IMR-90 (cell line): ENCODE results near the gene TSC22D4. TPM values are rescaled to one million over a fixed set of nuclear protein-coding genes. Genes with fewer than 3 reads are reported as not detected.

Source experiments
- ATAC-seq: fragments of 200-7000 bp; cut with Tn5 transposase; 2 replicates; pipeline ENCODE4 v1.9.1; 2020; ENCODE audit warnings: low read depth, mild to moderate bottlenecking, moderate library complexity
- BruUV-seq: library from RNA; stranded (reverse); fragments of 400-500 nt; replicated peaks from 2 replicates; lab custom pipeline; 2021; lab: Mats Ljungman, UMichigan
- CTCF ChIA-PET: fragments of 300-600 bp; formaldehyde crosslinking; extraction: SDS; loops from one replicate; lab custom pipeline; 2021; ENCODE audit warnings: antibody characterized with exemption; lab: Yijun Ruan, JAX
- POLR2A ChIA-PET: fragments of 300-600 bp; sonication (Branson Sonifier 250); formaldehyde crosslinking; loops from one replicate; lab custom pipeline; 2022; ENCODE audit warnings: antibody characterized with exemption; ENCODE audit not compliant: unreplicated experiment; lab: Charles Lee
- DNase-seq: peaks from one replicate; pipeline ENCODE4 v3.0.0; 2013
- H2AFZ ChIP-seq: replicated peaks from 2 replicates; pipeline ENCODE3; 2013; ENCODE audit warnings: low read length, mild to moderate bottlenecking; ENCODE audit not compliant: poor library complexity
- H2AK5ac ChIP-seq: 2 replicates; pipeline ENCODE4 v1.6.1; 2013; ENCODE audit warnings: low read depth, low read length, inconsistent platforms
- H2AK9ac ChIP-seq: replicated peaks from 2 replicates; pipeline ENCODE3; 2013; ENCODE audit warnings: mild to moderate bottlenecking, low read depth, low read length, moderate library complexity; ENCODE audit not compliant: poor library complexity
- H2BK120ac ChIP-seq: 2 replicates; pipeline ENCODE4 v1.6.1; 2013; ENCODE audit warnings: low read depth, low read length, inconsistent platforms
- H2BK15ac ChIP-seq: 3 replicates; pipeline ENCODE4 v1.6.1; 2013; ENCODE audit warnings: low read depth, low read length, inconsistent platforms
- H2BK20ac ChIP-seq: 2 replicates; pipeline ENCODE4 v1.6.1; 2013; ENCODE audit warnings: low read depth, mild to moderate bottlenecking, inconsistent platforms, low read length, moderate library complexity
- H2BK5ac ChIP-seq: 2 replicates; pipeline ENCODE4 v1.6.1; 2013; ENCODE audit warnings: mild to moderate bottlenecking, low read depth, low read length, inconsistent platforms; ENCODE audit not compliant: poor library complexity, severe bottlenecking
- H3K14ac ChIP-seq: replicated peaks from 2 replicates; pipeline ENCODE4 v1.6.1; 2013; ENCODE audit warnings: low read depth, low read length, inconsistent platforms
- H3K18ac ChIP-seq: 2 replicates; pipeline ENCODE4 v1.6.1; 2013; ENCODE audit warnings: low read depth, low read length, control low read depth
- H3K23ac ChIP-seq: 2 replicates; pipeline ENCODE4 v1.6.1; 2013; ENCODE audit warnings: low read depth, low read length, inconsistent platforms
- H3K27ac ChIP-seq: 2 replicates; pipeline ENCODE4 v1.5.1; 2013; ENCODE audit warnings: mild to moderate bottlenecking, control low read depth, low read length; ENCODE audit not compliant: insufficient read depth
- H3K27me3 ChIP-seq: 2 replicates; pipeline ENCODE4 v1.6.1; 2013; ENCODE audit warnings: low read length; ENCODE audit not compliant: control insufficient read depth, insufficient read depth
- H3K36me3 ChIP-seq: 2 replicates; pipeline ENCODE4 v1.6.1; 2013; ENCODE audit warnings: low read length, mixed read lengths; ENCODE audit not compliant: control insufficient read depth, insufficient read depth
- H3K4ac ChIP-seq: 2 replicates; pipeline ENCODE4 v1.6.1; 2013; ENCODE audit warnings: low read depth, low read length, inconsistent platforms
- H3K4me1 ChIP-seq: 2 replicates; pipeline ENCODE4 v1.6.1; 2013; ENCODE audit warnings: low read length, mixed read lengths; ENCODE audit not compliant: control insufficient read depth, insufficient read depth
- H3K4me2 ChIP-seq: 2 replicates; pipeline ENCODE4 v1.6.1; 2013; ENCODE audit warnings: low read depth, mild to moderate bottlenecking, control low read depth, low read length, moderate library complexity
- H3K4me3 ChIP-seq: 2 replicates; pipeline ENCODE4 v1.5.1; 2013; ENCODE audit warnings: low read depth, mild to moderate bottlenecking, control low read depth, low read length, moderate library complexity; ENCODE audit not compliant: insufficient read depth
- H3K56ac ChIP-seq: 2 replicates; pipeline ENCODE4 v1.6.1; 2013; ENCODE audit warnings: low read length, inconsistent platforms; ENCODE audit not compliant: insufficient read depth; ENCODE audit errors: extremely low read depth
- H3K79me1 ChIP-seq, 2 experiments: 2 replicates each; pipeline ENCODE4 v1.6.1; 2013; ENCODE audit warnings: low read length in 2 of 2, inconsistent platforms in 1 of 2, low read depth in 1 of 2
- H3K9ac ChIP-seq: 2 replicates; pipeline ENCODE4 v1.6.1; 2013; ENCODE audit warnings: low read depth, low read length, control low read depth
- H3K9me1 ChIP-seq: 2 replicates; pipeline ENCODE4 v1.6.1; 2013; ENCODE audit warnings: low read length, inconsistent platforms; ENCODE audit not compliant: insufficient read depth
- H3K9me3 ChIP-seq: 2 replicates; pipeline ENCODE4 v1.6.1; 2013; ENCODE audit warnings: low read length; ENCODE audit not compliant: control insufficient read depth, insufficient read depth
- H4K20me1 ChIP-seq: 2 replicates; pipeline ENCODE4 v1.6.1; 2013; ENCODE audit warnings: low read length, inconsistent platforms; ENCODE audit not compliant: insufficient read depth
- H4K5ac ChIP-seq: 2 replicates; pipeline ENCODE4 v1.6.1; 2013; ENCODE audit warnings: mild to moderate bottlenecking, low read depth, low read length, control low read depth
- H4K8ac ChIP-seq, 2 experiments: 2 replicates each; pipeline ENCODE4 v1.6.1; 2013; ENCODE audit warnings: low read depth in 2 of 2, low read length in 2 of 2, control low read depth in 1 of 2, inconsistent platforms in 1 of 2
- H4K91ac ChIP-seq: 2 replicates; pipeline ENCODE4 v1.6.1; 2013; ENCODE audit warnings: low read depth, low read length, inconsistent platforms; ENCODE audit not compliant: insufficient read depth
- BHLHE40 ChIP-seq: fragments of 150-350 bp; IDR thresholded peaks from 2 replicates; pipeline ENCODE4 v1.6.1; 2016; ENCODE audit warnings: mild to moderate bottlenecking, low read depth, low read length
- CEBPB ChIP-seq: IDR thresholded peaks from 2 replicates; pipeline ENCODE4 v1.6.1; 2012; ENCODE audit warnings: low read depth, low read length, improper control_type of control experiment
- CHD1 ChIP-seq: IDR thresholded peaks from 2 replicates; pipeline ENCODE4 v1.6.1; 2012; ENCODE audit warnings: low read depth, low read length, improper control_type of control experiment
- CTCF ChIP-seq: conservative IDR thresholded peaks from 2 replicates; pipeline ENCODE4 v1.5.1; 2012; ENCODE audit warnings: mild to moderate bottlenecking, low read depth, low read length, improper control_type of control experiment
- FOS ChIP-seq: fragments of 150-350 bp; IDR thresholded peaks from 2 replicates; pipeline ENCODE4 v1.6.1; 2016; ENCODE audit warnings: low read depth, low read length
- MAFK ChIP-seq: IDR thresholded peaks from 2 replicates; pipeline ENCODE4 v1.6.1; 2012; ENCODE audit warnings: low read depth, low read length, improper control_type of control experiment
- MAZ ChIP-seq: IDR thresholded peaks from 2 replicates; pipeline ENCODE4 v1.6.1; 2012; ENCODE audit warnings: low read depth, mild to moderate bottlenecking, low read length, improper control_type of control experiment, moderate library complexity, borderline replicate concordance
- MXI1 ChIP-seq: IDR thresholded peaks from 2 replicates; pipeline ENCODE4 v1.6.1; 2012; ENCODE audit warnings: low read depth, mild to moderate bottlenecking, low read length, moderate library complexity, borderline replicate concordance
- NFE2L2 ChIP-seq: fragments of 150-350 bp; IDR thresholded peaks from 2 replicates; pipeline ENCODE4 v1.6.1; 2016; ENCODE audit warnings: low read depth, mild to moderate bottlenecking, low read length
- POLR2A ChIP-seq: IDR thresholded peaks from 2 replicates; pipeline ENCODE4 v1.6.1; 2012; ENCODE audit warnings: mild to moderate bottlenecking, low read depth, low read length
- RAD21 ChIP-seq: IDR thresholded peaks from 2 replicates; pipeline ENCODE4 v1.6.1; 2012; ENCODE audit warnings: low read length, improper control_type of control experiment
- RCOR1 ChIP-seq: IDR thresholded peaks from 2 replicates; pipeline ENCODE4 v1.6.1; 2012; ENCODE audit warnings: mild to moderate bottlenecking, low read length, improper control_type of control experiment; ENCODE audit not compliant: insufficient replicate concordance
- RFX5 ChIP-seq: IDR thresholded peaks from 2 replicates; pipeline ENCODE4 v1.8.0; 2012; ENCODE audit warnings: low read depth, mild to moderate bottlenecking, low read length, moderate library complexity
- SMC3 ChIP-seq: fragments of 150-350 bp; IDR thresholded peaks from 2 replicates; pipeline ENCODE4 v1.6.1; 2016; ENCODE audit warnings: low read depth, mild to moderate bottlenecking, antibody characterized with exemption, low read length, moderate library complexity
- USF2 ChIP-seq: fragments of 150-350 bp; IDR thresholded peaks from 2 replicates; pipeline ENCODE4 v1.6.1; 2017; ENCODE audit warnings: mild to moderate bottlenecking, antibody characterized with exemption, low read length, low read depth
- WGBS, 2 experiments: methylation state at CpG; one replicate each; pipeline versions ENCODE4 v1.1.5 to v1.1.7; 2013; ENCODE audit warnings: missing lambda C conversion rate in 2 of 2; ENCODE audit not compliant: insufficient read length in 1 of 2; ENCODE audit errors: extremely low coverage in 2 of 2; 5-methylcytosine and 5-hydroxymethylcytosine counted together
- dilution Hi-C: fragments of 300-500 bp; cut with HindIII; formaldehyde crosslinking; loops from one replicate; pipeline ENCODE4 v1.14.3; 2018; ENCODE audit warnings: low sequenced_read_pairs; ENCODE audit not compliant: unreplicated experiment
- in situ Hi-C: fragments of 300-500 bp; cut with MboI; formaldehyde crosslinking; loops from 3 replicates; pipeline ENCODE4 v1.14.3; 2019; ENCODE audit warnings: low sequenced_read_pairs, inconsistent platforms, mixed read lengths
- intact Hi-C: fragments of 100-400 bp; cut with micrococcal nuclease; formaldehyde crosslinking; loops from 2 replicates; pipeline ENCODE4 v1.10.0; 2022
- polyA plus RNA-seq, 3 experiments: library from polyadenylated mRNA; depleted of rRNA; stranded (reverse); fragments of >200 nt; gene quantifications; 2 replicates each; pipeline ENCODE4 v1.2.3, GENCODE V29; 2012; ENCODE audit warnings: low replicate concordance in 1 of 3
- total RNA-seq: library from RNA; depleted of rRNA; stranded (reverse); fragments of >200 nt; gene quantifications from 2 replicates; pipeline ENCODE4 v1.2.3, GENCODE V29; 2012

The TSC22D4 gene
- total and polyA plus RNA-seq, 2 of the 4 experiments (the other 2 are of a cell fraction), result 9.3 to 29.9 TPM

DNA sequence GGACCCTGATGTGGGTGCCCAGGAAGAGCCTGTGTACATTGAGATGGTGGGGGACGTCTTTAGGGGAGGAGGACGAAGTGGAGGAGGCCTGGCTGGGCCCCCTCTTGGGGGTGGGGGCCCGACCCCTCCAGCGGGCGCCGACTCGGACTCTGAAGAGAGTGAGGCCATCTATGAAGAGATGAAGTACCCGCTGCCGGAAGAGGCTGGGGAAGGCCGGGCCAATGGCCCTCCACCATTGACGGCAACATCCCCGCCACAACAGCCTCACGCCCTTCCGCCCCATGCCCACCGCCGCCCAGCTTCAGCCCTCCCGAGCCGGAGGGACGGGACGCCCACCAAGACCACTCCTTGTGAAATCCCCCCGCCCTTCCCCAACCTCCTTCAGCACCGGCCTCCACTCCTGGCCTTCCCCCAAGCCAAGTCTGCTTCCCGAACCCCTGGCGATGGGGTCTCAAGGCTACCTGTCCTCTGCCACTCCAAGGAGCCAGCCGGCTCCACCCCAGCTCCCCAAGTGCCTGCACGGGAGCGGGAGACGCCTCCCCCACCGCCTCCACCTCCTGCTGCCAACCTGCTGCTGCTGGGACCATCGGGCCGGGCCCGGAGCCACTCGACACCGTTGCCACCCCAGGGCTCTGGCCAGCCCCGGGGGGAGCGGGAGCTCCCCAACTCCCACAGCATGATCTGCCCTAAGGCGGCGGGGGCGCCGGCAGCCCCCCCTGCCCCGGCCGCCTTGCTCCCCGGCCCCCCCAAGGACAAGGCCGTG is 9.5 kb upstream of the TSC22D4 start:
- H3K18ac ChIP-seq, result no peak overlapping the region
- H3K27ac ChIP-seq, result no peak overlapping the region
- H2AK5ac ChIP-seq, result no peak overlapping the region
- H3K4me1 ChIP-seq, result no peaks in the 10 kb centered on the region; the same call in 1 of the 2 replicates
- no peak overlapping the region for H3K23ac ChIP-seq
- H3K9me3 ChIP-seq, result no peaks in the 10 kb centered on the region
- DNase-seq (no peak), ATAC-seq (no peak)
- ChIA-PET POLR2A (no interaction called here), CTCF (no interaction called here)
- no peak overlapping the region for H3K4me3 ChIP-seq
- H3K27me3 ChIP-seq, result peaks cover 10% of the 10 kb centered on the region; the same call in 1 of the 2 replicates
- H3K4me2 ChIP-seq, result no peak overlapping the region
- no peak overlapping the region for H4K5ac ChIP-seq
- H3K79me1 ChIP-seq, result no peaks in the 10 kb centered on the region
- no peak overlapping the region for H3K9ac ChIP-seq
- WGBS, 2 experiments, result 90% methylated on average over 12 of the region's 44 CpGs; no CpG with 5 or more reads in 1 of the 2 experiments
- no peak overlapping the region for H3K4ac ChIP-seq
- H2AFZ ChIP-seq, result no peak overlapping the region
- H2BK5ac ChIP-seq, result no peak overlapping the region
- dilution Hi-C loops, result no loop called here
- no peak overlapping the region for H3K14ac ChIP-seq
- no peak overlapping the region for H4K8ac ChIP-seq
- intact Hi-C loops, result no loop called here
- no peak overlapping the region for H2BK120ac ChIP-seq
- H3K9me1 ChIP-seq, result no peaks in the 10 kb centered on the region
- 0 out of 2 replicates have a peak, but pooled peaks cover 3% of the 10 kb centered on the region for H4K20me1 ChIP-seq
- no TSS peak for BruUV-seq
- H4K91ac ChIP-seq, result no peak overlapping the region
- no peak overlapping the region for H2AK9ac ChIP-seq
- no peaks in the 10 kb centered on the region for H3K36me3 ChIP-seq
- in situ Hi-C loops, result no loop called here
- no peak overlapping the region for H2BK15ac ChIP-seq
- no peak overlapping the region for H3K56ac ChIP-seq
- no peak overlapping the region for H2BK20ac ChIP-seq
- TF ChIP-seq NFE2L2 (no peak), FOS (no peak), CHD1 (no peak), CEBPB (no peak), SMC3 (no peak), USF2 (no peak), MAFK (no peak), BHLHE40 (no peak), RFX5 (no peak), POLR2A (no peak), MXI1 (no peak), CTCF (no peak), RCOR1 (no peak), RAD21 (no peak), MAZ (no peak)
